K562 (cell line): ENCODE results near the gene LPCAT3. TPM values are rescaled to one million over a fixed set of nuclear protein-coding genes. Genes with fewer than 3 reads are reported as not detected.

Source experiments
- ATAC-seq: fragments of 200-7000 bp; cut with Tn5 transposase; 3 replicates; pipeline ENCODE4 v1.9.1; 2020; ENCODE audit warnings: moderate library complexity
- BruUV-seq: library from RNA; stranded (reverse); fragments of 400-500 nt; replicated peaks from 2 replicates; lab custom pipeline; 2021; lab: Mats Ljungman, UMichigan
- CTCF ChIA-PET: fragments of 300-600 bp; formaldehyde crosslinking; extraction: SDS; loops from one replicate; lab custom pipeline; 2021; ENCODE audit warnings: low intra/inter-chr PET ratio; lab: Yijun Ruan, JAX
- POLR2A ChIA-PET: fragments of 300-600, 350-650 bp; sonication (Branson Sonifier 250); formaldehyde crosslinking; extraction: SDS; loops from one replicate; lab custom pipeline; 2021; ENCODE audit warnings: antibody characterized with exemption, inconsistent platforms; lab: Yijun Ruan, JAX
- DNase-seq, 4 experiments: peaks; one replicate each; pipeline versions ENCODE4 v3.0.0 to v3.0.0-alpha.2; 2011 to 2018; ENCODE audit warnings: low spot score in 3 of 4, mixed read lengths in 3 of 4; ENCODE audit errors: extremely low read depth in 1 of 4
- FAIRE-seq: peaks from 2 replicates; lab custom pipeline; 2011; peaks lifted over from hg19 to GRCh38; lab: Jason Lieb, UNC
- H2AFZ ChIP-seq: 2 replicates; pipeline ENCODE4 v1.6.0; 2011; ENCODE audit warnings: low read depth, low read length, control low read depth, inconsistent platforms
- H3K27ac ChIP-seq: fragments of 200-600 bp; 3 replicates; pipeline ENCODE4 v1.8.0; 2011; ENCODE audit warnings: low read depth, mild to moderate bottlenecking, control low read depth, inconsistent platforms, low read length, moderate library complexity, mixed read lengths; ENCODE audit errors: extremely low read depth
- H3K27me3 ChIP-seq, 2 experiments: fragments of 300-600 bp in 1 of 2; 2 replicates in 1 of 2; 3 replicates in 1 of 2; pipeline versions ENCODE4 v1.6.0 to v1.8.0; 2011; ENCODE audit warnings: inconsistent platforms in 2 of 2, low read length in 2 of 2, mild to moderate bottlenecking in 1 of 2, mixed read lengths in 1 of 2, moderate library complexity in 1 of 2; ENCODE audit not compliant: control insufficient read depth in 2 of 2, insufficient read depth in 2 of 2
- H3K36me3 ChIP-seq: fragments of 300-600 bp; 3 replicates; pipeline ENCODE4 v1.8.0; 2011; ENCODE audit warnings: mild to moderate bottlenecking, low read length, inconsistent platforms; ENCODE audit not compliant: control insufficient read depth, insufficient read depth
- H3K4me1 ChIP-seq, 2 experiments: fragments of 200-600 bp in 1 of 2; replicated peaks in 1 of 2; 2 replicates in 1 of 2; 3 replicates in 1 of 2; pipeline versions ENCODE4 v1.5.1 to v1.8.0; 2011; ENCODE audit warnings: inconsistent platforms in 2 of 2, low read length in 2 of 2, mild to moderate bottlenecking in 1 of 2, mixed read lengths in 1 of 2, moderate library complexity in 1 of 2; ENCODE audit not compliant: control insufficient read depth in 2 of 2, insufficient read depth in 2 of 2
- H3K4me2 ChIP-seq: 2 replicates; pipeline ENCODE4 v1.6.1; 2011; ENCODE audit warnings: low read length, control low read depth, inconsistent platforms, mixed read lengths; ENCODE audit not compliant: insufficient read depth
- H3K4me3 ChIP-seq: fragments of 200-600 bp; sonication (generic), shearing (Covaris generic); 2 replicates; pipeline ENCODE4 v1.5.1; 2016; ENCODE audit warnings: control low read depth, inconsistent platforms
- H3K79me2 ChIP-seq: fragments of 200-600 bp; 3 replicates; pipeline ENCODE4 v1.8.0; 2011; ENCODE audit warnings: low read length, inconsistent platforms; ENCODE audit not compliant: control insufficient read depth, insufficient read depth
- H3K9ac ChIP-seq, 2 experiments: 2 replicates each; pipeline versions ENCODE4 v1.6.0 to v1.6.1; 2011; ENCODE audit warnings: low read depth in 2 of 2, low read length in 2 of 2, control low read depth in 1 of 2, inconsistent platforms in 1 of 2, mild to moderate bottlenecking in 1 of 2, mixed read lengths in 1 of 2; ENCODE audit not compliant: insufficient read depth in 1 of 2
- H3K9me1 ChIP-seq: one replicate; pipeline ENCODE4 v1.6.0; 2011; ENCODE audit warnings: inconsistent platforms, mild to moderate bottlenecking, low read length, moderate library complexity; ENCODE audit not compliant: control insufficient read depth, insufficient read depth
- H3K9me3 ChIP-seq: replicated peaks from 2 replicates; pipeline ENCODE4 v1.5.1; 2011; ENCODE audit warnings: low read depth, low read length, inconsistent platforms; ENCODE audit not compliant: control insufficient read depth, insufficient read depth
- H4K20me1 ChIP-seq: replicated peaks from 2 replicates; pipeline ENCODE4 v1.6.1; 2011; ENCODE audit warnings: low read length, inconsistent platforms, mixed read lengths; ENCODE audit not compliant: control insufficient read depth, insufficient read depth
- BRF1 ChIP-seq: IDR thresholded peaks from 3 replicates; pipeline ENCODE4 v1.6.1; 2011; ENCODE audit warnings: borderline replicate concordance, mild to moderate bottlenecking; ENCODE audit not compliant: insufficient read length; ENCODE audit errors: extremely low read depth
- HOXB6 ChIP-seq: fragments of 250-450 bp; sonication (Bioruptor Pico); IDR thresholded peaks from 2 replicates; pipeline ENCODE4 v1.5.1; 2022; ENCODE audit warnings: mild to moderate bottlenecking, borderline replicate concordance
- ILF3 ChIP-seq: fragments of 450-650 bp; IDR thresholded peaks from 2 replicates; pipeline ENCODE4 v1.6.1; 2018; ENCODE audit warnings: antibody characterized with exemption, mild to moderate bottlenecking, moderate library complexity, borderline replicate concordance
- ZNF197 ChIP-seq: fragments of 200-800 bp; sonication (Bioruptor generic); IDR thresholded peaks from 2 replicates; pipeline ENCODE4 v1.6.1; 2016; ENCODE audit warnings: low read depth, missing genetic modification characterization, missing compliant biosample characterization
- ZNF274 ChIP-seq: IDR thresholded peaks from 2 replicates; pipeline ENCODE4 v1.6.1; 2011; ENCODE audit warnings: low read depth, mild to moderate bottlenecking, low read length, moderate library complexity, borderline replicate concordance
- ZNF586 ChIP-seq: fragments of 450-650 bp; formaldehyde crosslinking; conservative IDR thresholded peaks from 2 replicates; pipeline ENCODE4 v1.4.0; 2020; ENCODE audit warnings: mild to moderate bottlenecking, moderate library complexity
- WGBS: fragments of 100-300 bp; shearing (Covaris generic); methylation state at CpG from one replicate; pipeline ENCODE4 v1.1.6; 2016; ENCODE audit warnings: low coverage, mixed read lengths; ENCODE audit not compliant: insufficient coverage; ENCODE audit errors: missing lambda C conversion rate; 5-methylcytosine and 5-hydroxymethylcytosine counted together
- in situ Hi-C: fragments of 300-500 bp; cut with MboI; formaldehyde crosslinking; loops from 4 replicates; pipeline ENCODE4 v1.15.0; 2018; ENCODE audit warnings: inconsistent platforms, mixed read lengths
- intact Hi-C: fragments of 100-400 bp; cut with micrococcal nuclease; formaldehyde crosslinking; loops from 2 replicates; pipeline ENCODE4 v1.14.2; 2022
- polyA plus RNA-seq, 8 experiments: library from polyadenylated mRNA; depleted of rRNA in 4 of 8; stranded (reverse) in 5 of 8; unstranded in 3 of 8; fragments of >200 nt; fragmentation: Nextera tagmentation in 2 of 8; fragmentation: Illumina TruSeq in 1 of 8; extraction: Ambion mirVana in 2 of 8; extraction: Trizol in 1 of 8; gene quantifications; 2 replicates each; pipeline versions ENCODE4 v1.2.1 to v1.2.3, GENCODE V29; 2011 to 2014; ENCODE audit warnings: inconsistent platforms in 1 of 8, missing spikeins in 1 of 8
- total RNA-seq, 7 experiments: library from RNA; depleted of rRNA in 6 of 7; stranded (reverse); fragments of >200 nt in 6 of 7; fragmentation: Illumina TruSeq in 2 of 7; extraction: Trizol in 2 of 7; gene quantifications; 2 replicates each; pipeline versions ENCODE4 v1.2.1 to v1.2.3, GENCODE V29; 2011 to 2021; ENCODE audit warnings: low replicate concordance in 1 of 7
- TF ChIP-seq, protein P1 (sequence below): fragments of 250-450 bp; sonication (Bioruptor Pico); IDR thresholded peaks from 2 replicates; pipeline ENCODE4 v1.5.0; 2020; ENCODE audit warnings: mild to moderate bottlenecking, borderline replicate concordance

Gene LPCAT3
- total and polyA plus RNA-seq, 9 of the 15 experiments (the other 6 are each of a cell fraction or from before 2014, with no cell fraction given): 4.9 to 52.5 (median 25.3) TPM

DNA sequence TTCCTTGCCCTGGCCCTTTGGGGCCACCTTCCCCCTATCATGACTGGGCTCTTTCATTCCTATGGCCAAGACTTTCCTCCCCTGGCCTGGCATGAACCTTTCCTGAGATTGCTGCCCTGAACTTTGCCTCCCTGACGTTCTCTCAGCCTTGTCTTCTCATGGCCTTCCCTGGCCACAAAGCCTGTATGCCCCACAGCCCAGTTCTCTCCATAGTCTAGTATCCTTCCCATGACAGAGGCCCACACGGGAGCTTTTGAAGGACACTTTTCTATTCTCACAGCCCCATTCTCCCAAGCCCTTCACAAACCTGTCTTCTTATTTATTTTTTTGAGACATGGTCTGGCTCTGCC is 79.1 kb downstream of the LPCAT3 start:
- ChIA-PET POLR2A (interaction anchor here (1.2 to 2.7 kb wide), 3 partner anchors 17 to 70 kb away, joined by 3 to 14 read pairs (median 8); no protein-coding TSS in a partner anchor), CTCF (no interaction called here)
- H3K9me1 ChIP-seq: no peaks in the 10 kb centered on the region
- H3K27me3 ChIP-seq: no peaks in the 10 kb centered on the region
- H4K20me1 ChIP-seq: no peaks in the 10 kb centered on the region
- H3K9ac ChIP-seq: peak overlapping the region in 1 of 2 experiments; percentile 97; a peak in 1 of 4 replicates
- intact Hi-C loops (no loop called here), in situ Hi-C loops (no loop called here)
- no peak for FAIRE-seq
- peaks cover 63% of the 10 kb centered on the region; the same call in 2 of the 3 replicates for H3K36me3 ChIP-seq
- TF ChIP-seq HOXB6 (CRISPR knock-in tag): no peak
- no peak for TF ChIP-seq ILF3
- no peak for TF ChIP-seq ZNF274
- TF ChIP-seq ZNF586: no peak
- TF ChIP-seq ZNF197 (CRISPR knock-in tag): no peak
- no peak for TF ChIP-seq BRF1
- TF ChIP-seq, protein P1, sequence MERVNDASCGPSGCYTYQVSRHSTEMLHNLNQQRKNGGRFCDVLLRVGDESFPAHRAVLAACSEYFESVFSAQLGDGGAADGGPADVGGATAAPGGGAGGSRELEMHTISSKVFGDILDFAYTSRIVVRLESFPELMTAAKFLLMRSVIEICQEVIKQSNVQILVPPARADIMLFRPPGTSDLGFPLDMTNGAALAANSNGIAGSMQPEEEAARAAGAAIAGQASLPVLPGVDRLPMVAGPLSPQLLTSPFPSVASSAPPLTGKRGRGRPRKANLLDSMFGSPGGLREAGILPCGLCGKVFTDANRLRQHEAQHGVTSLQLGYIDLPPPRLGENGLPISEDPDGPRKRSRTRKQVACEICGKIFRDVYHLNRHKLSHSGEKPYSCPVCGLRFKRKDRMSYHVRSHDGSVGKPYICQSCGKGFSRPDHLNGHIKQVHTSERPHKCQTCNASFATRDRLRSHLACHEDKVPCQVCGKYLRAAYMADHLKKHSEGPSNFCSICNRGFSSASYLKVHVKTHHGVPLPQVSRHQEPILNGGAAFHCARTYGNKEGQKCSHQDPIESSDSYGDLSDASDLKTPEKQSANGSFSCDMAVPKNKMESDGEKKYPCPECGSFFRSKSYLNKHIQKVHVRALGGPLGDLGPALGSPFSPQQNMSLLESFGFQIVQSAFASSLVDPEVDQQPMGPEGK (CRISPR knock-in tag): no peak
- H3K9me3 ChIP-seq: no peaks in the 10 kb centered on the region
- no peak for DNase-seq
- H3K79me2 ChIP-seq: no peaks in the 10 kb centered on the region; the same call in 2 of the 3 replicates
- peaks cover 7 to 55% of the 10 kb centered on the region in 2 experiments; a peak in 4 of 5 replicates for H3K4me1 ChIP-seq
- no peak overlapping the region for H3K4me3 ChIP-seq
- ATAC-seq: no peak
- 83% methylated on average over 2 of the region's 2 CpGs for WGBS
- H2AFZ ChIP-seq: no peak overlapping the region
- H3K27ac ChIP-seq: no peak overlapping the region
- H3K4me2 ChIP-seq: no peak overlapping the region
- no TSS peak for BruUV-seq
